Hematopoietic multipotent progenitor cell treated with erythropoietin and hydrocortisone succinate and interleukin-3 and kit ligand, for 8 days (in vitro differentiated cells): ENCODE measurements around the gene TRIP13.
"Not testable (repeated sequence)": the region's sequence is repeated elsewhere in the genome, so short reads cannot be mapped to it uniquely, and the experiment has no call there.

Source experiments
- DNase-seq: peaks from one replicate; pipeline ENCODE4 v3.0.0-alpha.2; 2015

Gene TRIP13

DNA sequence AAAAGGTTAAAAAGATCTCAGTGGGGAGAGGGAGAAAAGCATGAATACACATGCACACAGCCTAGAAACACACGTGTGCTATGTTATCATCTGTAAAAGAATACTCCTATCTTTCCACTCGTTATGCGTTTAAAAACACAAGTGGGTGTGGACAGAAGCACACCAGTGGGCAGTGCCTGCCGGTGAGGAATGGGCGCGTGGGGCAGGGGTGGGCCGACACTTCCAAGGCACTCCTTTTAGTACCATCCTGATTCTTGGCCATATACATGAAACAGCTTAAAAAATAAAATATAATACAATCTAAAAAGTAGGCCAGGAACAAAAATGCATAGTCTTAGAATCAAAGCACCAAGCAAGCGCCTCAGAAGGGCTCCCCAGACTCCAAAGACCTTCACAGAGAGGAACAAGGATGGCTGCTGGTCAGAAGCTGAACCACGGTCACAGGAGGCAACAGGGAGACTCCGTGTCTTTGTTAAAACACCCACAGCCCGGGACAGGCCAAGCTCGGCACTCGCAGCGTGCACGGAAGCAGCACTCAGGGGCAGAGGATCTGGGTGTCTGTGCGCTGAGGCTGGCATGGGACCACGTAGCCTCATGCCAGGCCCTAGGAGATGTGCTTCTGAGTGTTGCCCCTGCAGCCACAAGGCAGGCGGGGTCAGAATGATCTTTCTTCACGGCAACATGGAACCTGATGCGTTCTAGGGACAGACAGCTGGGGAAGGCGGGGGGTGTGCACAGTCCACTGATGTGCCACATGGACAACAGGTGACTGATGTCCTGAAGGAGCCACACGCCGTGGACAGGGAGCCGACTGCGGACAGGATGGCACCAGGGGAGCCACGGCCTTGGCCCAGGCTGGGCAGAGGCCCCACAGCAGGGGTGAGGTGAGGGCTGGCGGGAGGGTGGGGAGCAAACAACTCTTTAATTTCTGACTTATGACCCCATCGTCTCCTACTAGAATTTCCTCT is 16.0 kb upstream of the TRIP13 start:
- DNase-seq, result no peak

DNA sequence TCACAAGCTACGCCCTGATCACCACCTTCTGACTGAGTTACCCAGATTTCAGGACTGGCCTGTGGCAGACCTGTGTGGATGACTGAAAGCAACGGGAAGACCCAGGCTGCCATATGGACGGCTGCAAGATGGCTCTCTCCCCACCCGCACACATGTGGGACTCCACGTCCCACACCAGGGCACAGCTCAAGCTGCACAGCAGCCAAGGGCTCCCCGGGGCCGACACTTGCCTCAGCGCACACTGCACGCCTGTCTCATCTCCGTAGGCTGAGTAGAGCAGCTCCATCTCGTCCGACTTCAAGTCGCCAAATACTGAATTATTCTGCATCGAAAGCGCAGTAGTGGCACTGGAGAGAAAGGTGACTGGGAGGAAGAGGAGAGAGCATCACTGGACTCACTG is 14.6 kb upstream of the TRIP13 start:
- DNase-seq, result no peak

DNA sequence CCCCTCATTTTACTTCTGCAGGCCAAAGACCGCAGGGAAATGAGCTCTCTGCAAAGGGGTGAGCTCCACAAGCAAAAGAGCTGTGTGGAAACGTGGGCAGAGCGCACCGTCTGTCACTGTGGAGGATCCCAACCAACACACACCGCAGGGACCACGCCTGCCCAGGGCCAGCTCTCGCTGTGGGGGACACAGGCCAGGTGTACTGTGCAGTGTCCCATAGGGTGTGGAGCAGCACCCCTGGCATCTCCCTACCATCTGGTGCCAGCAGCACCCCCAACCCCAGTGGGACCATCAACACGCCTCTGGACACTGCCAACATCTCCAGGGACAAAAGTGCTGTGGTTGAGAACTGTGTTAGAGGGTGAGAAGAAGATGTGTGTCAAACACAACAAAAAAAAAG is 14.0 kb upstream of the TRIP13 start:
- DNase-seq, result not testable (repeated sequence)

DNA sequence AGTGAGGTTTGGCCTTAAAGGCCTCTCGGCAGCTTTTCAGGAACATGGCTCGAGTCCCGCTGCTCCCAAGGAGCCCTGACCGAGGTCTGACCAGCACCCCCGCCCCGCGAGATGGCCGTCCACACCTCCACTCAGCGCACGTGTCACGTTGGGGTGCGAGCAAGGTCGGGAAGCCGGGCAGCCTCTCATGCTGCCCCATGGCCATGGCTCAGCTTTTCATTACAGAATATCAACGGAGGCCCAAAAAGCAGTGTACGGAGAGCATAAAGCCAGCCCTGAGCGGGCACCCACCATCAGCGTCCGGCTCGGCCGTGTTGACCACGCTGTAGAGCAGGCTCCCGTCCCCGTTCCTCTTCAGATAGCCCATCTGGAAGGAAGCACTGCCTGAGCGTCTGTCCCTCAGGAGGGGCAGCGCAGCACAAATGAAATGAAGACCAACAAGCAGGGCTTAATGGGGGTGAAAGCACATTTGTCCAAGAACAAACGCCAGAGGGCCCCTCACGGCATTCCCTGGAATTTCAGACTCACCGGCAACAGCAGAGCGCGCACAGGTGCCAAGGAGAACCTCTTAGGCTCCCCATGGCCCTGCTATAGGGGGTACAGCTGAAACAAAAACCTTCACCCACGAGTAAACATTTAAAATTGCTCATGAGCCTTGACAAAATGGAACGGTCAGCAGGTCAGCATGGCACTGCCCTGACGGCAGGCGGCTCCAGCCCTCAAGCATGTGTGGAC is 11.7 kb upstream of the TRIP13 start:
- DNase-seq, result no peak

DNA sequence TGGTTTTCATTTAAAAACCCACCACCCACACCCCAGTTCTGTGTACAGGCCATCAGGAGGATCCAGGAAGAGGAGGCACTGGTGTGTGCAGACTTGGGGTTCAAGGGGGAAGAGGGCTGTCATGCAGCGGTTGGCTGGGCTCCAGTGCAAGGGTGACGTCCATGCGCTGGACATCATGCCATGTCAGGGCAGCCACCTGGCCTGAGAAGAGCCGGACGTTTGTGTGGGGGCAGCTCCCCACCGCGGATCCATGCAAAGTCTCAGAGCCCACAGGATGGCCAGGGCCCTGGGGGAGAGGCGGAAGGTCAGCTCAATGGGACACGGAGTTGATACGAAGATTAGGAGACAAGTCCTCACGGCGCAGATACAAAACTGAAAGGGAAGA is 11.1 kb upstream of the TRIP13 start:
- DNase-seq, result no peak

DNA sequence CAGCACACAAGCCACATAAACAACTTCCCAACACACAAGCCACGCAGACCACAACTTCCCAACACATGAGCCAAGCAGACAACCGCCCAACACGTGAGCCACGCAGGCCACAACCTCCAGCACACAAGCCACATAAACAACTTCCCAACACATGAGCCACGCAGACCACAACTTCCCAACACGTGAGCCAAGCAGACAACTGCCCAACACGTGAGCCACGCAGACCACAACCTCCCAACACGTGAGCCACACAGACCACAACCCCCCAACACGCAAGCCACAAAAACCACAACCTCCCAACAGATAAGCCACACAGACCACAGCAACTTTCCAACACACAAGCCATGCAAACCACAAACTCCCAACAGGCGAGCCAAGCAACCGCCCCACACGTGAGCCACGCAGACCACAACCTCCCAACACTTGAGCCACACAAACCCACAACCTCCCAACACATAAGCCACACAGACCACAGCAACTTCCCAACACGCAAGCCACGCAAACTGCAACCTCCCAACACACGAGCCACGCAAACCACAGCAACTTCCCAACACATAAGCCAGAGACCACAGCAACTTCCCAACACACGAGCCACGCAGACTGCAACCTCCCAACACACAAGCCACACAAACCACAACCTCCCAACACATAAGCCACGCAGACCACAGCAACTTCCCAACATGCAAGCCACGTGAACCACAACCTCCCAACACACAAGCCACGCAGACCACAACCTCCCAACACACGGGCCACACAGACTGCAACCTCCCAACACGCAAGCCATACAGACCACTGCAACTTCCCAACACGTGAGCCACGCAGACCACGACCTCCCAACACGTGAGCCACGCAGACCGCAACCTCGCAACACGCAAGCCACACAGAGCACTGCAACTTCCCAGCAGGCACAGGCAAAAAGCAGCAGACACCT is 10.2 kb upstream of the TRIP13 start:
- peak; percentile 13 for DNase-seq

DNA sequence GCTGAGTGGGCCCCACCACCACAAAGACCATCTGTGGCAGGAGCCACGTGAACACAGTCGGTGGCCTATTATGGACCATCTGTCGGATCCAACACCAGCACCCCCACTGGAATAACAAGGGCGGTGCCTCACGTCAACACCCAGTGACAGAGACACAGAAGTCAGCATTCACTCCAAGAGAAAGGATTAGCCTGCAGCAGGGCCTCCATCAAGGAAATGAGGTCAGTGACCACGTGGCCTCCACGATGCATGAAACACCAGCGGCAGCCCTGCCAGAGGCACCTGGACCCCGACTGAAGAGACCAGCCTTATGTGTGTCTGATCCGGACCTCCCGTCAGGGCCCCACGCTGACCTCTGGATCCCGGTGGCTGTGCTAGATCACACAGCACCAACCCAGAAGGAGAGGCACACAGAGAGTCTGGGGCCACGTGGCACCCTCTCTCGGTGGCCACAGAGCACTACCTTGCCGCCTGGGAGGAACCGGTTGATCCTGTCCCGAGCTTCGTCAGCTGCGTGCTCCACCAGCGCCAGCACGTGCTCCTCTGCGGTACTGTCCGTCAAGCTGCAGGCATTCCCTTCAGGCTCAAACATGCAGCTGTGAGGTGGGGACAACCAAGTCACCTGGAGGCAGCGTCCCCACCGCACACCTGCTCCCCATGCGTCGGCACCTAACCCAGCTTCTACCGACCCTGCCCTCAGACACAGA is 9.1 kb upstream of the TRIP13 start:
- DNase-seq, result no peak

DNA sequence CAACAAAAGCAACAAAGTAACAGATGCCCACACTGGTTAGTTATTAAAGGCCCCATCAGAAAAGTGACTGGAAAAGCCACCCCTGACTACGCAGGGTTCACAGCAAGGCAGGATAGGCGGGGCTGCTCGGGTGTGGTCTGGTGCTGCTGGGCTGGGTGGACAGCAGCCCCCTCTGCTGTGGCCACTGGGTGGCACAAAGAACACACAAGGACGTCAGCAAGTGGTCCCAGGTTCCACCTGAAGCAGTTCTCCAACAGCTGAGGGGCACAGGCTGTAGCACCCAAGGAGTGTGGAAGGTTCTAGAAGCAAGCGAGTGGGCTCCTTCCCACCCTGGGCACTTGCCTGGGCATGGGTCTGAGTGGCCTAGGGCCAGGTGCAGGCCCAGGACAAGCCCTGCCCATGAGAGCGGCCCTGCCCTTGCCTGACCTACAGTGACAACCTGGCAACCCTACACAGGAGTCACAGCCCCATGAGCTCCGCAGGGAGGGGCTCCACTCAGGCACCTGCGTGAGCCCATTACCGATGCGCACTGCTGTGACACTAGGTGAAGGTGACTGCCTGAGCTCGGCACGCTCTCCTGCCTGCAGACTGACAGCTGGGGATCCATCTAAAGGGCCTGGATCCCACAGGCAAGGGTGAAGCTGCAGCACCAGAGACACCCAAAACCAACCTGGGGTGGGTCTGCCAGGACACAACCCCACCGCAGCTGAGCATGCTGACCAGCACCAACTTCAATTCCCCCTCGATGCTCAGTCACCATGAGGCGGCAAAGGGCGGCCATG is 8.1 kb upstream of the TRIP13 start:
- no peak for DNase-seq

DNA sequence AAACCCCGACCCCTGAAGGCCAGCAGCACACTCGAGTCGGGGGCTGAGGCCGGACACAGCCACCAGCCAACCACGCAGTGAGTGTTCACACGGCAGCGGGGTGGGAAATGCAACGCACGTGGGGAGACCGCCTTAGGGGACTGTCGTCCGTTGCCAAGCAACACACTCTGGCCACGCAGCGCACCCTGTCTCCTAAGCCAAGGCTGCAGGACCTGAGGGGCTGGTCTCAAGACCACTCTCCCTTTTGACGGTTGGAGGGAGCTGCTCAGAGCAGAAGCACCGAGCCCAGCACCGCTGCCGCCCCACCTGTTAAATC is 7.6 kb upstream of the TRIP13 start:
- no peak for DNase-seq

DNA sequence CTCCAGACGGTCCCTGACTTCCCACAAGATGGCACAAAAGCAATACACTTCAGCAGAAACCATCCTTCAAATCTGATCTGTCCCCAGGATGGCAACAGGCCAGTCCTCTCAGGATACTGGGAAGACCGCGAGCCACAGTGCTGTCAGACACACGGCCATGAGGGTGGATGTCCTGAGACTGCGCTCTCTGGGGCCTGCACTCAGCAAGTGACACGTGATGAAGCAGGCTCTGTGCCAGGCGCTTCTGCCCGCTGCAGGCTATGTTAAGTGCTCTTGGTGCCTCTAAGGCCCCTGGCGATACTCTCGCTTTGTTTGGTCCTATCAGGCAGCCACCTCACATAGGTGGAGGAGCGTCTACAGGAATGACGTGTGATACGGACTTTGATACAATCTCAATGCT is 7.2 kb upstream of the TRIP13 start:
- no peak for DNase-seq

DNA sequence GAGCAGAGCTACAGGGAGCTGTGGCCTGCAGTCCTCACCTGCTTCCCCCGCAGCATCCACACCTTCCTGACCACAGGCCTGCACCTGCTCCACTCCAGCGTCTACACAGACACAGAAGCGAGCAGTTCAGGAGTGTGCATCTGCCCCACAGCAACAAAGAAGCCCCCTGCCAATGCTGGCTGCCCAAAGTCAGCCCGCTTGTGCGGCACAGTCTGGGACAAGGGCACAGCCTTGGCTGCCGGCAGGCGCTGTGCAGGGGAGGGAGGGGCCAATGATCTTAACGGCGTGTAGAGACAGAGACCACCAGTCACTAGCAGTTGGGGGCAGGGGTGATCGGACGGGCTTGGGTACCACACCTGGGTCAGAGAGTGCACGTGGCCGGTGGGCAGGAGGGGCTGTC is 6.6 kb upstream of the TRIP13 start:
- DNase-seq, result no peak

DNA sequence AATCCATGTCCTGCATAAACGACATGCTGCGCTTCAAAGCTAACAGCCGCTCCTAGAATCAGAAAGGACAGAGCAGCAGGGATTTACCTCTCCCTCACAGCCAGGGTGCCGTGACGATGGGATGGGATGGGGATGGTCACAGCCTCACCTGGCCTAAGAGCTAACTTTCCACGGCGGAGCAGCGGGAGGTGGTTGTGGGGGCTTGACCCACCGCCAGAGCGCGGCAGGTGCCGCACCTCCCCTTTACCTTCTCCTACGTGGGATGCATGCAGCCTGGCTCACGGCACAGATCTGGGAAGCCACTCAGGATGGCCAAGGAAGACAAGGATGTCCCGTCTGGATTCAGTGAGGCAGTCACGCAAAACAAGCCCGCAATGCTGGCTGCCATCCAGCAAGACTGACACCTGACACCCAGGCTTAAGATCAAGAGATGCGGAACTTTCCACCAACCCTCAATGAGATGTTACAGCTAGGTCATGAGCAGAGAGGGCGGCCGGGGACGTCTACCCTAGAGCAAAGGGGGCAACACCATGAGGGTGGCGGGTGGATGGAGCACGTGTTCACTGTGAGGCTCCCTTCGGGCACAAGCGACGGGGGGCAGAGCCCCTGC is 5.9 kb upstream of the TRIP13 start:
- no peak for DNase-seq

DNA sequence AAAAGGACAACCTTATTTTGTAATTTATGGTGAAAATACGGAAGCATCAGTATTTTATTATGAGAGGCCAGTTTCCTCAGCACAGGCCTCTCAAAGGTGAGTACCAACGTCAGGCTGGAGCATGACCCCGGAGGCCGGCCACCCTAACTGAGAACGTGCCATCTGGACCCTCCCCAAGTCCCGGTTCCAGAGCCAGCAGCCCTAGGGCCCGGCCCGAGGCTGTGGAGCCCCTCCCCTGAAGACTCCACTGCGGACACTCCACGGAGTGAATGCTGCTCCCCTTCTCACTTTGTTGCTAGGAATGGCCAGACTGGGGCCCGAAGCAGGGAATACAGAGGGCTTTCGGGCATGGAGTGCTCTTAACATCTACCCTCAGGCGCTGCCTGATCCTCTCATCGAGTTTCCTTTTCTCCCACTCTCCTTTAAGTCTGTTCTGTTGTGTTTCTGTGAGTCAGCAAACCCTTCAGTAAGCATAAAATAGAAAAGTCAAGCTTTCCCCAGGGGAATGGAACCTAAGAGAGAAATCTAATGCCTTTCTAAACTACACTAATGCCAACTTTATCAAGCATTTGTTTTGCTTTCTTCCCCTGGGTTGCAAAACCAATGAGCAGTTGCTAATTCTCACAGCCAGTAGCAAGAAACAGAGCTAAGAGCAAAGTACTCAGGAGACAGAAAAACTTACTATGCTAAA is 4.6 kb upstream of the TRIP13 start:
- DNase-seq, result no peak

DNA sequence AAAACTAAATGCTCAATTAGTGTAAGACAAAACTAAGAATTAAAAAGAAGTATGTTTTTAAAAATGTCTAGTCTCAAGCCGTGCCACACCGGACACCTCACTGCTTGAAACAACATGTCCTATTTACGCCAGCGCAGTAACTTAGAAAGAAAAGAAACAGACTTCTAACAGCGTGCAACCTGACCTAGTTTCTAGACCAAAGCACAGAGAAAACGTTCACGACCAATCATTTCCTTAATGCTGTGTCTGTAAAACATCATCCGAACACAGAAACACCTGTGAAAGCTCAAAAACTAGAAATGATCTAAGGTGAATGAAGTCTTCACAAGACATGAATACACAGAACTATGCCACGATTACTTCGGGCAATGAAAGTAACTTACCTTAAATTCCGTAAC is 4.0 kb upstream of the TRIP13 start:
- DNase-seq, result no peak

DNA sequence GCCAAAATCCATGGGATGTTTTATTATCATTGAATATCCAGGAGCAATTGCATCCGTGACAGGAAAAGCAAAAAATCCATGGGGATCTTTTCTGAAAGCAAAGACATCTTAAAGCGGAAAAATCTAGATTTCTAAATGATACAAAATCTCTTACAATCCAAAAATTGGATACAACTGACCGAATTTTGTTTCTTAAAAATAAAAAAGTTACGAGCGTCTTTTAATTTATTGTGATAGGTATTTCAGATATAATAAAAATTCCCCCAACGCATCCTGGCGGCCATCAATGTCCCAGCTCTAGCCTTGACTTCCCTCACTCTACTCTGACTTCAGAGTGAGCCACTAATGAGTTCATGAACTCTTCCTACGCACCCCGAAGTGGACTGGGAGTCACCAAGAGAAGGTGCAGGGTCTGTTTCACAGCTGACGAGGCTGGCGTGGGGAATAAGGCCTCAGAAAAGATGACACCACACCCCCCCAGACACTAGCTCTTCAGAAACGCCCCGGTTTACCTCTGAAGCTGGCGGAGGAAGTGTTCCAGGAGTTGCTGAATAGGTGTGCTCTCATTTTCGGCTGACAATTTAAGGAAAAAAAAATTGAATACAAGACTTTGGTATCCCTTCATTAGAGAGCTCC is 3.5 kb upstream of the TRIP13 start:
- no peak for DNase-seq

DNA sequence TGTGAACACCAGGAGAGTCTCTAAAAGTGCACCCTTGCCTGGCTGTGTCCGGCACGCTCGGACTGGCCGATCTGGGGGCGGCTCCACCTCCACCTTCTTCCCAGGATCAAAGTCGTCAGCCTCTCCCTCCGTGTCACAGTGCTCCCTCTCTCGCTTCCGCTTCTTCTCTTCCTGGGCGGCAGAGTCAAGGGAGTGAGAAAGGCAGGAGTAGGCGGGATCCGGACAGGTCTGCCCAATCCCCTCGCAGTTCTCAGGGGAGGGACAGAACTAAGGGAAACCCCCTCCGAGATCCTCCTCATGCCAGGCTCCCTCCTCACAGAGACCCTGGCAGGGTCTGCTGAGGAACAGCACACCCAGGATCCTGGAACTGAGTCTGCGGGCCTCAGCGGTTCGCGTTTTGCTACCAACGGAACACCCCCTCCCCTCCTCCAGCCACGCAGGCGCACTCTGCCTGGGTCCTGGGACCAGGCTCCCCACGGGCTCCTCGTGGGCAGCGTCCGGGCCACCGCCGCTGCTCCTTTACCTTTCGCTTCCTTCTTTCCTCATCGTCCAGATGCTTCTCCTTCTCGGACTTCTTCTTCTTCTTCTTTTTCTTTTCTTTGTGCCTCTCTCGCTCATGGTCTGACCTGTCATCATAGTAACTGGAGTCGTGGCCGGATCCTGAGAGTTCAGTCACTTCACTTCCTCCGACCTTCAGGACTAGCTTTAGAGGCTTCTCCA is 1.4 kb upstream of the TRIP13 start:
- DNase-seq, result no peak

DNA sequence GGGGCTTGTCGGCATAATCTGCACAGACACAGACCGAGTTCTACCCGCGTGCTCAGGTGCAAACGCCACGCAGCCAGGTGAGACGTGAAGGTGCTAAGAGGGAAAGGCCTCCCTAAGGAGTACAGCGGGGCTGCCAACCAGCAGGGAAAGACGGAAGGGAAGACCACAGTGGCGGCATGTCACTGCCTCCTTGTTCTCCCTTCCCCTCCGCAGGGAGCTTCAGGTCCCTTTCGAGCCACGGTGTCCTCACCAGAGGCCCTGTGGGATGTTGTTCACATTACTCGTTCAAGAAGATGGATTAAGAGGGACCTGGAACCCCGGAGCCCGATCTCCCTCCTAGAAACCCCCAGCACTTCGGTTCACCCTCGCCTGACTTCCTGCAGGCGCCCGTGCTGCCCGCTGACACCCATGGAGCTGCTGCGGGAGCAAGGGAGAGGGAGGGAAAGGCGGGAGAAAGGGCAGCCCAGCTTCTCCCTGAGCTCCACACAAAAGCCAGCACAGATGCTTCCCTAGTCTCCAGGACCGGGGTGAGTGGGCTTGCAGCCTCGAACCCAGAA is 769 bp upstream of the TRIP13 start:
- DNase-seq, result peak; percentile 22

DNA sequence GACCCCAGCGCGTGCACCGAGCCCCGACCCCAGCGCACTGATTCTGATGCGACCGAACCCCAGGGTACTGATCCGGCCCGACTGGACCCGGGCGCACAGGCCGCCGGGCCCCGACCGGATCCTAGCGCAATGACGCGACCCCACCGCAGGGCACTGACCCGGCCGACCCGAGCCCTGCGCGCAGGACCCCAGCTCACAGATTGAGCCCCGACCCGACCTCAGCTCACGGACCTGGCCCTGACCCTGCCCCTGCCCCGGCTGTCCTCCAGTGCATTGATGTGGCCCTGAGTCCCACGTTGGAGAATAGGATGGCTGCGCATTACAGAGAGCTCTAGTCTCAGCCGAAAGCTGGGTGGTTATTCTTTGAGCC is 438 bp downstream of the TRIP13 start:
- DNase-seq, result no peak

DNA sequence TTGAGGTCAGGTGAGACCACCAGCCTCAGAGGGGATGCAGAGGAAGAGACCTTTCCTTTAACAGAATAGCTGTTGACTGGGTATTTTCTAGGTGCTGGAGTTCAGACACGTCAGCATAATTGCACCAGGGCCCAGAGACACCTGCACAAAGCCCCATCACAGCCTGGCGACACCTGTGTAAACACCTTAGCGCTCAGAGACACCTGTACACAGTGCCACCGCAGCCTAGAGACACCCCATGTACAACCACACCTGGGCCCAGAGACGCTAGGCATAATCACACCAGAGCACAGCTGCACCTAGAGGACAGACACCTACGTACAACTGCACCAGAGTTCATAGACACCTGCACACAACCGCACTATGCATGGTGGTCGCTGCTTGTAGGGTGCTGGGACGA is 1.0 kb downstream of the TRIP13 start:
- DNase-seq, result no peak
